GM12892 (cell line): ENCODE results near the gene ZNRF2.

ENCODE experiments used
- POLR2AphosphoS5 ChIP-seq: IDR thresholded peaks from 2 replicates; pipeline ENCODE4 v1.6.1; 2011; ENCODE audit warnings: low read depth, low read length, control low read depth
- TAF1 ChIP-seq: IDR thresholded peaks from 2 replicates; pipeline ENCODE4 v1.6.1; 2011; ENCODE audit warnings: low read depth, mild to moderate bottlenecking, control low read depth, low read length, borderline replicate concordance

- TF ChIP-seq TAF1 (no peak), POLR2AphosphoS5 (no peak)
These were observed 45.5 kb upstream of the ZNRF2 start for GRCh38 chr7:30238721-30239441.
